HEK293 (cell line): ENCODE data around the gene CTPS2.
"Not testable (repeated sequence)": the region's sequence is repeated elsewhere in the genome, so short reads cannot be mapped to it uniquely, and the experiment has no call there.

ENCODE experiments used
- CTCF ChIA-PET: fragments of 350-600 bp; formaldehyde crosslinking; extraction: SDS; loops from one replicate; lab custom pipeline; 2021; ENCODE audit warnings: antibody characterized with exemption; lab: Yijun Ruan, JAX
- POLR2A ChIA-PET: fragments of 300-600 bp; formaldehyde crosslinking; extraction: SDS; loops from one replicate; lab custom pipeline; 2020; ENCODE audit warnings: antibody characterized with exemption, inconsistent platforms; lab: Yijun Ruan, JAX
- H3K27ac ChIP-seq: fragments of 200-500 bp; sonication (Bioruptor generic); 2 replicates; pipeline ENCODE4 v1.5.1; 2014; ENCODE audit warnings: low read depth, low read length, control low read depth, inconsistent platforms; ENCODE audit errors: extremely low read depth
- H3K36me3 ChIP-seq, 2 experiments: fragments of 200-500 bp in 1 of 2; sonication (Bioruptor generic) in 1 of 2; 1 replicate in 1 of 2; 2 replicates in 1 of 2; pipeline ENCODE4 v1.5.1; 2014 to 2017; ENCODE audit warnings: inconsistent platforms in 2 of 2, low read length in 2 of 2; ENCODE audit not compliant: control insufficient read depth in 2 of 2, insufficient read depth in 1 of 2
- H3K4me1 ChIP-seq: fragments of 200-500 bp; sonication (Bioruptor generic); 2 replicates; pipeline ENCODE4 v1.5.1; 2014; ENCODE audit warnings: mild to moderate bottlenecking, low read length, inconsistent platforms; ENCODE audit not compliant: control insufficient read depth, insufficient read depth
- H3K4me3 ChIP-seq: 2 replicates; pipeline ENCODE4 v1.5.1; 2011; ENCODE audit warnings: low read depth, mild to moderate bottlenecking, control low read depth, low read length, moderate library complexity
- H3K9me3 ChIP-seq: fragments of 200-500 bp; sonication (Bioruptor generic); 2 replicates; pipeline ENCODE4 v1.5.1; 2014; ENCODE audit warnings: low read depth, low read length, inconsistent platforms; ENCODE audit not compliant: control insufficient read depth, insufficient read depth
- EGR2 ChIP-seq: fragments of 450-650 bp; formaldehyde crosslinking; IDR thresholded peaks from 2 replicates; pipeline ENCODE4 v1.5.1; 2016; ENCODE audit warnings: low read depth, missing biosample characterization, missing genetic modification characterization
- MEIS1 ChIP-seq: sonication (generic); formaldehyde crosslinking; IDR thresholded peaks from 2 replicates; pipeline ENCODE4 v1.8.1; 2022; ENCODE audit warnings: missing genetic modification reagents, mild to moderate bottlenecking, borderline replicate concordance
- MZF1 ChIP-seq: fragments of 450-650 bp; formaldehyde crosslinking; IDR thresholded peaks from 2 replicates; pipeline ENCODE4 v1.5.1; 2017; ENCODE audit warnings: missing biosample characterization, missing genetic modification characterization, borderline replicate concordance
- REST ChIP-seq: fragments of 450-650 bp; formaldehyde crosslinking; IDR thresholded peaks from 2 replicates; pipeline ENCODE4 v1.5.1; 2016; ENCODE audit warnings: missing biosample characterization, missing genetic modification characterization
- ZBTB20 ChIP-seq: fragments of 450-650 bp; formaldehyde crosslinking; IDR thresholded peaks from 2 replicates; pipeline ENCODE4 v1.5.1; 2016; ENCODE audit warnings: missing biosample characterization, missing genetic modification characterization
- ZBTB48 ChIP-seq: fragments of 450-650 bp; formaldehyde crosslinking; IDR thresholded peaks from 2 replicates; pipeline ENCODE4 v1.5.1; 2016; ENCODE audit warnings: missing biosample characterization, missing genetic modification characterization
- ZNF302 ChIP-seq: fragments of 450-650 bp; formaldehyde crosslinking; IDR thresholded peaks from 2 replicates; pipeline ENCODE4 v1.5.1; 2016; ENCODE audit warnings: missing biosample characterization, missing genetic modification characterization, low read depth
- ZNF362 ChIP-seq: fragments of 450-650 bp; formaldehyde crosslinking; IDR thresholded peaks from 2 replicates; pipeline ENCODE4 v1.5.1; 2016; ENCODE audit warnings: missing biosample characterization, missing genetic modification characterization
- ZNF658 ChIP-seq: fragments of 450-650 bp; formaldehyde crosslinking; IDR thresholded peaks from 2 replicates; pipeline ENCODE4; 2016; ENCODE audit warnings: missing biosample characterization, missing genetic modification characterization
- ZNF670 ChIP-seq: fragments of 450-650 bp; formaldehyde crosslinking; IDR thresholded peaks from 2 replicates; pipeline ENCODE4 v1.5.1; 2016; ENCODE audit warnings: missing biosample characterization, missing genetic modification characterization, low read depth
- ZNF692 ChIP-seq: fragments of 450-650 bp; formaldehyde crosslinking; IDR thresholded peaks from 2 replicates; pipeline ENCODE4 v1.5.1; 2016; ENCODE audit warnings: missing biosample characterization, missing genetic modification characterization
- ZNF701 ChIP-seq: fragments of 450-650 bp; formaldehyde crosslinking; IDR thresholded peaks from 2 replicates; pipeline ENCODE4 v1.5.1; 2016; ENCODE audit warnings: missing biosample characterization, missing genetic modification characterization
- ZNF776 ChIP-seq: fragments of 450-650 bp; formaldehyde crosslinking; IDR thresholded peaks from 2 replicates; pipeline ENCODE4 v1.5.0; 2017; ENCODE audit warnings: missing biosample characterization, missing genetic modification characterization, borderline replicate concordance
- ZSCAN16 ChIP-seq: fragments of 450-650 bp; formaldehyde crosslinking; IDR thresholded peaks from 2 replicates; pipeline ENCODE4 v1.5.1; 2016; ENCODE audit warnings: missing biosample characterization, missing genetic modification characterization

The CTPS2 gene

GRCh38 chrX:16712548-16713155, at the start of gene CTPS2 (continued):
- peak; percentile 65 for TF ChIP-seq ZNF692 (tag by site-specific recombination)
- TF ChIP-seq EGR2 (tag by site-specific recombination): 0 out of 2 replicates have a peak, but pooled peaks have one; percentile 12
- TF ChIP-seq ZNF701 (tag by site-specific recombination): no peak
- TF ChIP-seq ZNF362 (tag by site-specific recombination): no peak
- TF ChIP-seq ZBTB20 (tag by site-specific recombination): peak; percentile 90
- TF ChIP-seq, all 188 proteins: peak for 20

GRCh38 chrX:16761500-16761899, 49.0 kb upstream of the CTPS2 start:
- POLR2A ChIA-PET: interaction anchor here (1.4 kb wide), 1 partner anchor 10 kb away, joined by 3 read pairs; no protein-coding TSS in a partner anchor
- CTCF ChIA-PET, H3K4me1 ChIP-seq, H3K9me3 ChIP-seq, H3K27ac ChIP-seq, H3K4me3 ChIP-seq: not testable (repeated sequence)
- H3K36me3 ChIP-seq: peaks cover 42 to 51% of the 10 kb centered on the region in 2 experiments

GRCh38 chrX:16756724-16757123, 44.3 kb upstream of the CTPS2 start:
- H3K36me3 ChIP-seq: peaks cover 83 to 91% of the 10 kb centered on the region in 2 experiments

More at GRCh38 chrX:16756724-16757123, 44.3 kb upstream of the CTPS2 start:
- H3K4me1 ChIP-seq: no peaks in the 10 kb centered on the region
- no peak for TF ChIP-seq MZF1 (tag by site-specific recombination)
- no peak for TF ChIP-seq ZNF302
- no peak for TF ChIP-seq REST
- TF ChIP-seq MEIS1 (CRISPR knock-in tag): no peak
- TF ChIP-seq ZNF658 (tag by site-specific recombination): no peak
- TF ChIP-seq ZSCAN16 (tag by site-specific recombination): no peak
- no peak for TF ChIP-seq ZNF670
- no peak for TF ChIP-seq ZBTB48 (tag by site-specific recombination)
- no peak for TF ChIP-seq ZNF776
- no peak overlapping the region for H3K27ac ChIP-seq
- ChIA-PET CTCF (interaction anchor here (0.9 to 1.1 kb wide), 3 partner anchors 17 to 60 kb away, joined by 3 to 5 read pairs (median 3); no protein-coding TSS in a partner anchor), POLR2A (interaction anchor here (1.4 to 4.0 kb wide), 2 partner anchors 15 to 37 kb away, joined by 4 to 16 read pairs; partner anchors contain the start of gene SYAP1)
- H3K4me3 ChIP-seq: no peak overlapping the region
- H3K9me3 ChIP-seq: no peaks in the 10 kb centered on the region
